Measurements from ENCODE around the gene RPL3.
"Not testable (repeated sequence)": the region's sequence is repeated elsewhere in the genome, so short reads cannot be mapped to it uniquely, and the experiment has no call there.

- not testable (repeated sequence) for TF ChIP-seq CTCF (conservative IDR thresholded peaks at IDR 0.05); EZH2 (IDR thresholded peaks at IDR 0.05; ENCODE audit: low read depth)
Measured at GRCh38 chr22:39339775-39340174, 20.4 kb upstream of the RPL3 start.
